SU-DHL-6 (cell line): Measurements from ENCODE around the gene RAI14.

Experiments
- H2AFZ ChIP-seq: fragments of 200-600 bp; sonication (generic); 2 replicates; pipeline ENCODE4 v1.6.1; 2014; ENCODE audit warnings: low read depth, mild to moderate bottlenecking, moderate library complexity, mixed read lengths, antibody characterized with exemption, low read length; ENCODE audit not compliant: severe bottlenecking
- H3F3A ChIP-seq: fragments of 200-600 bp; shearing (Covaris generic); 2 replicates; pipeline ENCODE4 v1.6.0; 2016; ENCODE audit warnings: antibody characterized with exemption, mild to moderate bottlenecking; ENCODE audit not compliant: insufficient read depth
- H3K27ac ChIP-seq: fragments of 200-600 bp; sonication (generic); 2 replicates; pipeline ENCODE4 v1.5.1; 2016; ENCODE audit warnings: low read depth, mild to moderate bottlenecking, low read length, moderate library complexity, mixed read lengths
- H3K27me3 ChIP-seq: fragments of 200-600 bp; sonication (generic), shearing (Covaris generic); 2 replicates; pipeline ENCODE4 v1.6.0; 2014; ENCODE audit warnings: mild to moderate bottlenecking, low read length
- H3K36me3 ChIP-seq: fragments of 200-600 bp; sonication (generic); 2 replicates; pipeline ENCODE4 v1.6.1; 2014; ENCODE audit warnings: mild to moderate bottlenecking, low read length, mixed read lengths
- H3K4me2 ChIP-seq: fragments of 300-600, 200-600 bp; shearing (Covaris generic), sonication (generic); 2 replicates; pipeline ENCODE4 v1.6.0; 2014; ENCODE audit warnings: low read length, low read depth, mild to moderate bottlenecking; ENCODE audit not compliant: poor library complexity, severe bottlenecking
- H3K4me3 ChIP-seq: fragments of 200-600 bp; sonication (generic); 2 replicates; pipeline ENCODE4 v1.5.1; 2014; ENCODE audit warnings: antibody characterized with exemption, low read length, mild to moderate bottlenecking, mixed read lengths; ENCODE audit not compliant: insufficient read depth, poor library complexity, severe bottlenecking
- H3K79me2 ChIP-seq: fragments of 200-600 bp; sonication (generic); 2 replicates; pipeline ENCODE4 v1.6.1; 2014; ENCODE audit warnings: mild to moderate bottlenecking, low read length, moderate library complexity; ENCODE audit not compliant: insufficient read depth
- H3K9ac ChIP-seq: fragments of 200-600 bp; sonication (generic); 2 replicates; pipeline ENCODE4 v1.7.0; 2014; ENCODE audit warnings: mild to moderate bottlenecking, low read length
- H3K9me2 ChIP-seq: fragments of 200-600 bp; sonication (generic); replicated peaks from 2 replicates; pipeline ENCODE4 v1.6.1; 2014; ENCODE audit warnings: low read length; ENCODE audit not compliant: insufficient read depth
- H3K9me3 ChIP-seq: fragments of 200-600 bp; sonication (generic); 2 replicates; pipeline ENCODE4 v1.6.1; 2014; ENCODE audit warnings: low read length, mixed read lengths; ENCODE audit not compliant: insufficient read depth
- H4K20me1 ChIP-seq: fragments of 200-600 bp; sonication (generic); 2 replicates; pipeline ENCODE4 v1.6.1; 2014; ENCODE audit warnings: low read depth, mild to moderate bottlenecking, antibody characterized with exemption, low read length, moderate library complexity, mixed read lengths
- EZH2phosphoT487 ChIP-seq: fragments of 200-600 bp; sonication (generic), shearing (Covaris generic); conservative IDR thresholded peaks from 2 replicates; pipeline ENCODE4 v1.6.1; 2018; ENCODE audit warnings: mild to moderate bottlenecking, antibody characterized with exemption, low read length, moderate library complexity, mixed read lengths
- TF ChIP-seq, protein P1 (sequence below): fragments of 200-600 bp; sonication (generic); IDR thresholded peaks from one replicate; pipeline ENCODE4 v1.5.1; 2017; ENCODE audit warnings: antibody characterized with exemption, mild to moderate bottlenecking, low read length, moderate library complexity; ENCODE audit not compliant: insufficient read depth, poor library complexity, severe bottlenecking

RAI14 gene

DNA sequence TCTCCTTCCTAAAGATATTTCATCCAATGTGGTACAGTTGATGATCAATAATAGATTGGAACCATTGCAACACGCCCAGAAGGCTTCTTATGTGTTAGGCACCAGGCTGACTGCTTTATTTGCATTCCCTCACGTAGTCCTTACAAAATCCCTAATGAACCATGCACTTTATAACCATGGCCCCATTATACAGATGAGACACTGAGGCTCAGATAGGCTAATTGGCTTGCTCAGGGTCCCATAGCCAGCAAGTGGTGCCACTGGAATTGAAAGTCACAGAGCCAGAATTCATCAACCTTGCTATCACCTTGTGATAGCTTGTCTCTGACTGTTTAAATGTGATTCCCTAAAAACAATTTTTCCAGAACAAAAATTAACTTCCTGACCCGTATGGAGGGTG, 27.8 kb upstream of the RAI14 start:
- no peaks in the 10 kb centered on the region for H3K27me3 ChIP-seq
- H3K9me2 ChIP-seq = no peaks in the 10 kb centered on the region
- no peaks in the 10 kb centered on the region for H4K20me1 ChIP-seq
- H3K36me3 ChIP-seq = no peaks in the 10 kb centered on the region
- H3K4me3 ChIP-seq = no peak overlapping the region
- H3K27ac ChIP-seq = no peak overlapping the region
- H3K79me2 ChIP-seq = no peaks in the 10 kb centered on the region
- no peak overlapping the region for H2AFZ ChIP-seq
- H3F3A ChIP-seq = no peaks in the 10 kb centered on the region
- no peak overlapping the region for H3K4me2 ChIP-seq
- H3K9ac ChIP-seq = no peak overlapping the region
- H3K9me3 ChIP-seq = peaks cover 5% of the 10 kb centered on the region; the same call in 1 of the 2 replicates
- TF ChIP-seq EZH2phosphoT487 = no peak
- TF ChIP-seq, protein P1, sequence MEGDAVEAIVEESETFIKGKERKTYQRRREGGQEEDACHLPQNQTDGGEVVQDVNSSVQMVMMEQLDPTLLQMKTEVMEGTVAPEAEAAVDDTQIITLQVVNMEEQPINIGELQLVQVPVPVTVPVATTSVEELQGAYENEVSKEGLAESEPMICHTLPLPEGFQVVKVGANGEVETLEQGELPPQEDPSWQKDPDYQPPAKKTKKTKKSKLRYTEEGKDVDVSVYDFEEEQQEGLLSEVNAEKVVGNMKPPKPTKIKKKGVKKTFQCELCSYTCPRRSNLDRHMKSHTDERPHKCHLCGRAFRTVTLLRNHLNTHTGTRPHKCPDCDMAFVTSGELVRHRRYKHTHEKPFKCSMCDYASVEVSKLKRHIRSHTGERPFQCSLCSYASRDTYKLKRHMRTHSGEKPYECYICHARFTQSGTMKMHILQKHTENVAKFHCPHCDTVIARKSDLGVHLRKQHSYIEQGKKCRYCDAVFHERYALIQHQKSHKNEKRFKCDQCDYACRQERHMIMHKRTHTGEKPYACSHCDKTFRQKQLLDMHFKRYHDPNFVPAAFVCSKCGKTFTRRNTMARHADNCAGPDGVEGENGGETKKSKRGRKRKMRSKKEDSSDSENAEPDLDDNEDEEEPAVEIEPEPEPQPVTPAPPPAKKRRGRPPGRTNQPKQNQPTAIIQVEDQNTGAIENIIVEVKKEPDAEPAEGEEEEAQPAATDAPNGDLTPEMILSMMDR = no peak

DNA sequence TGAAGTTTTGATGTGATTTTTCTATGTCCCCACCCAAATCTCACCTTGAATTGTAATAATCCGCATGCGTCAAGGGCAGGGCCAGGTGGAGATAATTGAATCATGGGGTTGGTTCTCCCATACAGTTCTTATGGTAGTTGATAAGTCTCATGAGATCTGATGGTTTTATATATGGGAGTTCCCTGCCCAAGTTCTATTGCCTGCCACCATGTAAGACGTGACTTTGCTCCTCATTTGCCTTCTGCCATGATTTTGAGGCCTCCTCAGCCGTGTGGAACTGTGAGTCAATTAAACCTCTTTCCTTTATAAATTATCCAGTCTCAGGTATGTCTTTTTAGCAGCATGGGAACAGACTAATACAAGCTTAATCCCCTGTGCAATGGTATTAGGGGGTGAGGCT, 25.5 kb upstream of the RAI14 start:
- H3K4me3 ChIP-seq = no peak overlapping the region
- H3K4me2 ChIP-seq = no peak overlapping the region
- no peaks in the 10 kb centered on the region for H3K36me3 ChIP-seq
- H3K9ac ChIP-seq = no peak overlapping the region
- no peaks in the 10 kb centered on the region for H3K9me2 ChIP-seq
- TF ChIP-seq, protein P1 = no peak
- no peak for TF ChIP-seq EZH2phosphoT487
- H3K27me3 ChIP-seq = no peaks in the 10 kb centered on the region
- no peaks in the 10 kb centered on the region for H3F3A ChIP-seq
- H2AFZ ChIP-seq = no peak overlapping the region
- H3K9me3 ChIP-seq = peaks cover 5% of the 10 kb centered on the region; the same call in 1 of the 2 replicates
- H3K27ac ChIP-seq = no peak overlapping the region
- H4K20me1 ChIP-seq = no peaks in the 10 kb centered on the region
- H3K79me2 ChIP-seq = no peaks in the 10 kb centered on the region

DNA sequence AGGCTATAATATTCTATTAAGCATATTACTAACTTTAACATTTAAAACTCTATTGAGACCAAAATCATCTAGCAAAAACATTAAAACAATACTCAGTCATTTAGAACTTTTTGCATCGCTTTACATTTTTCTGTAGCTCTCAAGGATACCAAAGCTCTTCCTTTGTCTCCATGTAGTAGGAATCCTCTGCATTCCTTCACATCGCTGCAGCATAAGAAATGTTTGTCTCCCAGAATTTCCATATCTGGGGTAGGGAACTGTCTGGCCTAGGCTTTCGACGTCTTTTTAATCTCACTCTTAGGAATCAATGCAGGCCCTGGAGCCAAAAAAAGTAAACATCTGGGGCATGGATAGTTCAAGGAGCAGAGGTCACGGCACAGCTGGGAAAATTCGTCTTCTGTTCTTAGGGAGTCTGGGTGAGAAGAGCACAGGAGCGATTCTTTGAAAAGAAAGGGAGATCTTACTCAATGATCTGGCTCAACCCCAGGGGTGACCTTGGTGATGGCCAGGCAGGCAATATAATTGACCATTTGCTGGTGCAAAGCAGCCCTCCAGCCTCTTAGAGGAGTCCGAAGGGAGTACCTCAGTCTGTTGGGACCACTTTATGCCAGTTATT, 23.2 kb upstream of the RAI14 start:
- no peaks in the 10 kb centered on the region for H3K9me2 ChIP-seq
- H3K4me3 ChIP-seq = no peak overlapping the region
- no peaks in the 10 kb centered on the region for H3K36me3 ChIP-seq
- H3F3A ChIP-seq = no peaks in the 10 kb centered on the region
- H3K4me2 ChIP-seq = no peak overlapping the region
- no peak overlapping the region for H2AFZ ChIP-seq
- TF ChIP-seq, protein P1 = no peak
- H4K20me1 ChIP-seq = no peaks in the 10 kb centered on the region
- H3K27ac ChIP-seq = no peak overlapping the region
- H3K79me2 ChIP-seq = no peaks in the 10 kb centered on the region
- no peaks in the 10 kb centered on the region for H3K27me3 ChIP-seq
- no peak overlapping the region for H3K9ac ChIP-seq
- peaks cover 5% of the 10 kb centered on the region; the same call in 1 of the 2 replicates for H3K9me3 ChIP-seq
